GM12872 (cell line): ENCODE measurements around the gene TEAD3.

Experiments
- CTCF ChIP-seq: IDR thresholded peaks from 3 replicates; pipeline ENCODE4 v1.5.1; 2011; ENCODE audit warnings: low read depth, mild to moderate bottlenecking, low read length, moderate library complexity; ENCODE audit not compliant: insufficient read depth

The TEAD3 gene

DNA sequence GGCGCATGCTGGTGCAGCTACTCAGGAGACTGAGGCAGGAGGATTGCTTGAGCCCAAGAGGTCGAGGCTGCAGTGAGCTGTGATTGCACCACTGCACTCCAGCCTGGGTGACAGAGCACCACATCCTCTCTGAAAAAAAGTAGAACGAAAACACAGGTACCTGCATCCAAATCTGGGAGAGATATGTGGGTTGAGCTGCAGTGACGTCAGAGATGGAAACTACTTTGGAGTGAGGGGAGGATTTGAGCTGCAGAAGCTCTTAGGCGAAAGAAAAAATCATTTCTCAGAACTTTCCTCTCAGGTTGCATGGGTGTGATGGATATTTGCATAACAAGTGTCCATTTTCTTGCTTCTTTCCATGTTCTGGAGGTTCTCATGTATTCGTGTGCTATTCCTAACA, 19.8 kb upstream of the TEAD3 start:
- no peak for TF ChIP-seq CTCF

DNA sequence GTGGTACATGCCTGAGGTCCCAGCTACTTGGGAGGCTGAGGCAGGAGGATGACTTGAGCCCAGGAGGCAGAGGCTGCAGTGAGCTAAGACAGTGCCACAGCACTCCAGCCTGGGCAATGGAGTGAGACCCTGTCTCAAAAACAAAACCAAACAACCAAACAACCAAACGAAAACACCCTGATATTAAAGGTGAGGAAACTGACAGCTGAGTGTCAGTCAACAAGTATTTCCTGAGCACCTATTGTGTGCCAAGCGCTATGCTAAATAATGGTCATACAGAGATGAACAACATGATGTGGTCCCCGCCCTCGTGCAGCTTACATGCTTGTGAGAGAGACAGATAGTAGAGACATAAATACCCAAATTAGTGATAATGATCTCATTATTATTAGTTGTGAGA, 17.7 kb upstream of the TEAD3 start:
- no peak for TF ChIP-seq CTCF

DNA sequence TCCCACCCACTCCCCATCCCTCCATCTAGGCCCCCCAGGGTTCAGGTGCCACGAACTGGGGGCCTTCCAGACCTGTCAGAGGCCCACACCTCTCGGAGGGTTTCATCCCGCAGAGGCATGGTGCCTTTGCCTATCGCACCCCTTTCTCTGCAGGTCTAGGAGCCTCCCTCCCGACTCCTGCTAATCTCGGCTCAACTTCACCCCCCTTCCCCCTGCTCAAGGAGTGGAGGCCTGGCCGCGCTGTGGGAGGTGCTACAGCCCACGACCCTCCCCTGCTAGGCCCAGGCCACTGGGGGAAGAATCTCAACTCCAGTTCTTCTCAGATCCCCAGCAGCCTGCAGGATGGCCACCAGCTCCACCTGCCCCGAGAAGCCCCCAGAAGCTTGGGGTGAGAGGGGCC, 15.9 kb upstream of the TEAD3 start, which contains the start of gene TULP1:
Gene TULP1 (minus strand): TSS at position 157 of the 400 bp plus-strand sequence. CDS start 38 bp downstream, at position 119.
- no peak for TF ChIP-seq CTCF

GRCh38 chr6:35512006-35512405, 15.1 kb upstream of the TEAD3 start:
- TF ChIP-seq CTCF = no peak

DNA sequence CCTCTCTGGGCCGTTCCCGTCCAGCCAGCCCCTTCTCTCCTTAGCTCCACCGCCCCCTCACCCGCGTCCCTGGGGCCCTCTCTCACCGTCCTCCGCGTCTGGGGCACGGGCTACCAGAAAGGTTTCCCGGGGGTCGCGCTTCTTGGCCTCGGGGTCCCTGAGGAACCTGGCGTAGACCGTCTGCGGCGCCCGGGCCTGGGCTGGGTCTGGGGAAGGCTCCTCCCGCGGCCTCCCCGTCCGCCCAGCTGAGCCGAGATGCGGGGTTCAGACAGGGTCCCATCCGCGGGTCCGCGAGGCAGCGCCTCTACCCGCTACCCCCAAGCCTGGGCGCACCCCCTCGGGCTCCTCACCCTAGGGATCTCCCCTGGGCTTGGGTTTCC, 14.7 kb upstream of the TEAD3 start:
- TF ChIP-seq CTCF = no peak

- no peak for TF ChIP-seq CTCF
These were observed 14.2 kb upstream of the TEAD3 start for GRCh38 chr6:35510916-35511561.

- TF ChIP-seq CTCF = no peak
These were observed 11.7 kb upstream of the TEAD3 start for GRCh38 chr6:35508542-35508941.
